SU-DHL-6 (cell line): ENCODE results near the gene ATP5PO.

ENCODE experiments used
- CTCF ChIP-seq: fragments of 200-600 bp; sonication (generic); IDR thresholded peaks from one replicate; pipeline ENCODE4 v1.5.1; 2017; ENCODE audit warnings: antibody characterized with exemption, mild to moderate bottlenecking, low read length, moderate library complexity; ENCODE audit not compliant: insufficient read depth, poor library complexity, severe bottlenecking
- EZH2phosphoT487 ChIP-seq: fragments of 200-600 bp; sonication (generic), shearing (Covaris generic); conservative IDR thresholded peaks from 2 replicates; pipeline ENCODE4 v1.6.1; 2018; ENCODE audit warnings: mild to moderate bottlenecking, antibody characterized with exemption, low read length, moderate library complexity, mixed read lengths

- TF ChIP-seq CTCF (no peak), EZH2phosphoT487 (no peak)
Measured at GRCh38 chr21:33948096-33948950, 32.7 kb upstream of the ATP5PO start.
